ENCODE results near the gene FAM151B. TPM values are rescaled to one million over a fixed set of nuclear protein-coding genes. Genes with fewer than 3 reads are reported as not detected.

The FAM151B gene
- total and polyA plus RNA-seq, 2 of the 8 experiments (the other 6 are each of a cell fraction or from before 2014, with no cell fraction given) = 0.62 to 1.1 TPM

GRCh38 chr5:80566711-80567259 is 78.9 kb downstream of the FAM151B start:
- 90% methylated on average over 5 of the region's 5 CpGs; no CpG with 5 or more reads in 1 of the 2 experiments for WGBS, 2 experiments (ENCODE audit: extremely low coverage in 1 of 2, insufficient coverage in 1 of 2, insufficient read length in 1 of 2, insufficient replicate concordance in 2 of 2, low coverage in 1 of 2, low lambda C conversion rate in 2 of 2, missing lambda C conversion rate in 1 of 2)
- CTCF ChIA-PET (ENCODE audit: partially characterized antibody) = interaction anchor here (0.7 kb wide), 1 partner anchor 86 kb away, joined by 3 read pairs; no protein-coding TSS in a partner anchor
- DNase-seq (ENCODE audit: low read depth in 1 of 2, low spot score in 2 of 2) = no peak

More at GRCh38 chr5:80566711-80567259, 78.9 kb downstream of the FAM151B start:
- Histone ChIP-seq H3K27me3 (replicated peaks in 1 of 4; ENCODE audit: control insufficient read depth in 3 of 4, extremely low read depth in 1 of 4, insufficient read depth in 3 of 4, low read length in 3 of 4) (peaks cover 13 to 32% (median 25%) of the 10 kb centered on the region in 4 experiments), H3K18ac (ENCODE audit: extremely low read depth, low read length) (no peak overlapping the region), H4K8ac (ENCODE audit: extremely low read depth, insufficient read depth, low read length) (no peak overlapping the region), H4K5ac (ENCODE audit: insufficient read length, low read depth, low read length) (no peak overlapping the region), H3K79me2 (ENCODE audit: control insufficient read depth in 1 of 2, insufficient read depth in 2 of 2, low read length in 2 of 2) (no peaks in the 10 kb centered on the region), H2BK15ac (ENCODE audit: low read length) (no peak overlapping the region), H3K4me1 (replicated peaks in 1 of 4; ENCODE audit: control insufficient read depth in 3 of 4, insufficient read depth in 4 of 4, low read length in 3 of 4) (peaks cover 2 to 7% (median 5%) of the 10 kb centered on the region in 4 experiments), H3K4me2 (ENCODE audit: insufficient read depth in 1 of 2, low read depth in 2 of 2, low read length in 2 of 2) (no peak overlapping the region), H2BK120ac (replicated peaks; ENCODE audit: low read depth, low read length) (no peak overlapping the region), H2BK12ac (ENCODE audit: low read depth, low read length) (no peak overlapping the region), H3K9me3 (ENCODE audit: insufficient read depth in 2 of 2, low read depth in 1 of 2, low read length in 1 of 2) (no peaks in the 10 kb centered on the region), H3K23ac (ENCODE audit: insufficient read length) (no peak overlapping the region), H4K91ac (replicated peaks; ENCODE audit: insufficient read length, low read length) (no peak overlapping the region), H2BK20ac (ENCODE audit: low read length) (no peak overlapping the region), H3K56ac (replicated peaks; ENCODE audit: insufficient read length, low read depth, low read length) (no peak overlapping the region), H2AK5ac (ENCODE audit: low read depth, low read length) (no peak overlapping the region), H3K36me3 (ENCODE audit: control insufficient read depth in 2 of 4, insufficient read depth in 4 of 4, low read length in 3 of 4) (no peaks in the 10 kb centered on the region), H2AFZ (ENCODE audit: low read length) (no peak overlapping the region), H3K4ac (replicated peaks; ENCODE audit: insufficient read length, low read depth, low read length) (no peak overlapping the region), H3K9ac (replicated peaks in 1 of 4; ENCODE audit: extremely low read depth in 1 of 4, low read depth in 3 of 4, low read length in 3 of 4) (no peak overlapping the region), H3K27ac (ENCODE audit: low read depth, low read length) (no peak overlapping the region), H3K79me1 (ENCODE audit: low read depth, low read length) (no peaks in the 10 kb centered on the region), H3K14ac (ENCODE audit: insufficient read length) (no peak overlapping the region), H4K20me1 (replicated peaks in 1 of 2; ENCODE audit: control insufficient read depth in 1 of 2, insufficient read depth in 2 of 2, low read length in 2 of 2) (no peaks in the 10 kb centered on the region), H3K4me3 (ENCODE audit: extremely low read depth in 1 of 4, insufficient read depth in 2 of 4, low read depth in 3 of 4, low read length in 4 of 4) (no peak overlapping the region), H2BK5ac (ENCODE audit: low read depth, low read length) (no peak overlapping the region), H3K23me2 (ENCODE audit: low read depth, low read length) (peaks cover 13% of the 10 kb centered on the region; the same call in 1 of the 2 replicates)
- no peak for FAIRE-seq
- TF ChIP-seq EZH2 (IDR thresholded peaks at IDR 0.05; ENCODE audit: low read depth, low read length, severe bottlenecking) (no peak), BCL11A (IDR thresholded peaks at IDR 0.05; ENCODE audit: low read depth in 2 of 2, low read length in 2 of 2) (no peak), CBX8 (IDR thresholded peaks at IDR 0.05; ENCODE audit: borderline replicate concordance, low read depth, low read length) (no peak), SP2 (IDR thresholded peaks at IDR 0.05; ENCODE audit: low read length) (no peak), RXRA (IDR thresholded peaks at IDR 0.05; ENCODE audit: insufficient read depth, low read depth, low read length) (no peak), TCF12 (IDR thresholded peaks at IDR 0.05; ENCODE audit: low read depth, low read length) (no peak), POU5F1 (IDR thresholded peaks at IDR 0.05; ENCODE audit: low read depth, low read length) (no peak), RFX5 (IDR thresholded peaks at IDR 0.05; ENCODE audit: borderline replicate concordance, low read depth, low read length) (no peak), GTF2F1 (IDR thresholded peaks at IDR 0.05; ENCODE audit: borderline replicate concordance, low read depth, low read length) (no peak), CREB1 (IDR thresholded peaks at IDR 0.05) (no peak), RBBP5 (IDR thresholded peaks at IDR 0.05; ENCODE audit: borderline replicate concordance, low read depth, low read length) (no peak), TEAD4 (IDR thresholded peaks at IDR 0.05; ENCODE audit: low read depth, low read length) (no peak)
- TF ChIP-seq, protein P1, sequence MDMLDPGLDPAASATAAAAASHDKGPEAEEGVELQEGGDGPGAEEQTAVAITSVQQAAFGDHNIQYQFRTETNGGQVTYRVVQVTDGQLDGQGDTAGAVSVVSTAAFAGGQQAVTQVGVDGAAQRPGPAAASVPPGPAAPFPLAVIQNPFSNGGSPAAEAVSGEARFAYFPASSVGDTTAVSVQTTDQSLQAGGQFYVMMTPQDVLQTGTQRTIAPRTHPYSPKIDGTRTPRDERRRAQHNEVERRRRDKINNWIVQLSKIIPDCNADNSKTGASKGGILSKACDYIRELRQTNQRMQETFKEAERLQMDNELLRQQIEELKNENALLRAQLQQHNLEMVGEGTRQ (IDR thresholded peaks at IDR 0.05; ENCODE audit: low read length) = no peak
- POLR2A ChIA-PET (ENCODE audit: partially characterized antibody) = no interaction called here
